Measurements from ENCODE around the gene CATSPER4.

GRCh38 chr1:26171084-26172072, 19.0 kb upstream of the CATSPER4 start, which contains the start of gene ZNF593OS:
- TF ChIP-seq CTCF (IDR thresholded peaks at IDR 0.05) (no peak), POLR2A (IDR thresholded peaks at IDR 0.05) (no peak)

Data from testis (tissue), 2 donors.